NB4 (cell line): Measurements from ENCODE around the gene SNRPB2.

ENCODE experiments used
- CTCF ChIP-seq: IDR thresholded peaks from one replicate; pipeline ENCODE4 v1.5.1; 2012; ENCODE audit warnings: low read depth, low read length
- MYC ChIP-seq: IDR thresholded peaks from 2 replicates; pipeline ENCODE4 v1.6.1; 2011; ENCODE audit warnings: low read depth, low read length
- POLR2A ChIP-seq: IDR thresholded peaks from 2 replicates; pipeline ENCODE4 v1.6.1; 2011; ENCODE audit warnings: mild to moderate bottlenecking; ENCODE audit not compliant: insufficient read length; ENCODE audit errors: extremely low read depth

GRCh38 chr20:16764560-16764959 is 34.7 kb downstream of the SNRPB2 start:
- TF ChIP-seq CTCF (no peak), POLR2A (no peak), MYC (no peak)
